ENCODE results near the gene ABCA13. TPM values are rescaled to one million over a fixed set of nuclear protein-coding genes. Genes with fewer than 3 reads are reported as not detected.

The ABCA13 gene
- total and polyA plus RNA-seq, 2 of the 4 experiments (the other 2 are of a cell fraction) = under 0.01 to 0.07 TPM

GRCh38 chr7:48522692-48523091 lies 351.4 kb downstream of the ABCA13 start:
- BruUV-seq (replicated peaks) = no TSS peak
- dilution Hi-C loops (cut with HindIII; ENCODE audit: low sequenced_read_pairs, unreplicated experiment) = no loop called here

More at GRCh38 chr7:48522692-48523091, 351.4 kb downstream of the ABCA13 start:
- H3K4me2 ChIP-seq (ENCODE audit: low read depth, low read length) = no peak overlapping the region
- H3K4me3 ChIP-seq (ENCODE audit: insufficient read depth, low read depth, low read length) = no peak overlapping the region
- H2AK5ac ChIP-seq (ENCODE audit: low read depth, low read length) = no peak overlapping the region
- H3K4ac ChIP-seq (ENCODE audit: low read depth, low read length) = no peak overlapping the region
- no peak overlapping the region for H3K14ac ChIP-seq (replicated peaks; ENCODE audit: low read depth, low read length)
- H3K36me3 ChIP-seq (ENCODE audit: control insufficient read depth, insufficient read depth, low read length) = no peaks in the 10 kb centered on the region
- DNase-seq = no peak
- H3K9me1 ChIP-seq (ENCODE audit: insufficient read depth, low read length) = no peaks in the 10 kb centered on the region
- no peak overlapping the region for H2AFZ ChIP-seq (replicated peaks; ENCODE audit: low read length, poor library complexity)
- no peaks in the 10 kb centered on the region for H3K79me1 ChIP-seq (ENCODE audit: low read depth in 1 of 2, low read length in 2 of 2)
- intact Hi-C loops (cut with micrococcal nuclease) = no loop called here
- no peak overlapping the region for H3K9ac ChIP-seq (ENCODE audit: low read depth, low read length)
- in situ Hi-C loops (cut with MboI; ENCODE audit: low sequenced_read_pairs) = no loop called here
- no peak overlapping the region for H3K18ac ChIP-seq (ENCODE audit: low read depth, low read length)
- no peak for TF ChIP-seq SMC3 (IDR thresholded peaks at IDR 0.05; ENCODE audit: low read depth, low read length)
- TF ChIP-seq CTCF (conservative IDR thresholded peaks at IDR 0.05; ENCODE audit: low read depth, low read length) = no peak
- TF ChIP-seq MXI1 (IDR thresholded peaks at IDR 0.05; ENCODE audit: borderline replicate concordance, low read depth, low read length) = no peak
- TF ChIP-seq CHD1 (IDR thresholded peaks at IDR 0.05; ENCODE audit: low read depth, low read length) = no peak
- no peak for TF ChIP-seq MAZ (IDR thresholded peaks at IDR 0.05; ENCODE audit: borderline replicate concordance, low read depth, low read length)
- no peak for TF ChIP-seq RFX5 (IDR thresholded peaks at IDR 0.05; ENCODE audit: low read depth, low read length)
- TF ChIP-seq MAFK (IDR thresholded peaks at IDR 0.05; ENCODE audit: low read depth, low read length) = no peak
- TF ChIP-seq RCOR1 (IDR thresholded peaks at IDR 0.05; ENCODE audit: insufficient replicate concordance, low read length) = no peak
- no peak for TF ChIP-seq FOS (IDR thresholded peaks at IDR 0.05; ENCODE audit: low read depth, low read length)
- ChIA-PET POLR2A (ENCODE audit: unreplicated experiment) (no interaction called here), CTCF (interaction anchor here (0.9 kb wide), 1 partner anchor 57 kb away, joined by 3 read pairs; no protein-coding TSS in a partner anchor)
- H3K23ac ChIP-seq (ENCODE audit: low read depth, low read length) = no peak overlapping the region
- no peaks in the 10 kb centered on the region for H3K9me3 ChIP-seq (ENCODE audit: control insufficient read depth, insufficient read depth, low read length)
- no peak overlapping the region for H4K8ac ChIP-seq (ENCODE audit: low read depth in 2 of 2, low read length in 2 of 2)
- no peak for ATAC-seq (ENCODE audit: low read depth)
- no peak overlapping the region for H3K56ac ChIP-seq (ENCODE audit: extremely low read depth, insufficient read depth, low read length)
- H2BK120ac ChIP-seq (ENCODE audit: low read depth, low read length) = no peak overlapping the region
- no peak overlapping the region for H2BK20ac ChIP-seq (ENCODE audit: low read depth, low read length)
- H2BK15ac ChIP-seq (ENCODE audit: low read depth, low read length) = no peak overlapping the region
- no peaks in the 10 kb centered on the region for H3K4me1 ChIP-seq (ENCODE audit: control insufficient read depth, insufficient read depth, low read length)
- H2BK5ac ChIP-seq (ENCODE audit: low read depth, low read length, poor library complexity, severe bottlenecking) = no peak overlapping the region
- H2AK9ac ChIP-seq (replicated peaks; ENCODE audit: low read depth, low read length, poor library complexity) = no peak overlapping the region
- no peaks in the 10 kb centered on the region for H3K27me3 ChIP-seq (ENCODE audit: control insufficient read depth, insufficient read depth, low read length)
- no peak overlapping the region for H4K91ac ChIP-seq (ENCODE audit: insufficient read depth, low read depth, low read length)
- no peak overlapping the region for H4K5ac ChIP-seq (ENCODE audit: low read depth, low read length)
- no peaks in the 10 kb centered on the region for H4K20me1 ChIP-seq (ENCODE audit: insufficient read depth, low read length)
- no peak overlapping the region for H3K27ac ChIP-seq (ENCODE audit: insufficient read depth, low read length)
